Type B pancreatic cell (in vitro differentiated cells): ENCODE measurements around the gene RAB8B. TPM values are rescaled to one million over a fixed set of nuclear protein-coding genes. Genes with fewer than 3 reads are reported as not detected.

ENCODE experiments used
- DNase-seq: peaks from one replicate; pipeline ENCODE4 v3.0.0; 2021; ENCODE audit warnings: mixed read lengths; ENCODE audit not compliant: unreplicated experiment; ENCODE audit errors: extremely low spot score
- H3K27ac Mint-ChIP-seq: 2 replicates; pipeline ENCODE4 v1.8.0; 2021; ENCODE audit warnings: mild to moderate bottlenecking, mixed read lengths
- H3K27me3 Mint-ChIP-seq: 2 replicates; pipeline ENCODE4 v1.8.0; 2021; ENCODE audit warnings: mixed read lengths
- H3K36me3 Mint-ChIP-seq: 2 replicates; pipeline ENCODE4 v1.8.0; 2021; ENCODE audit warnings: mixed read lengths
- H3K4me1 Mint-ChIP-seq: one replicate; pipeline ENCODE4 v1.8.0; 2021; ENCODE audit warnings: mixed read lengths; ENCODE audit not compliant: unreplicated experiment
- H3K4me3 Mint-ChIP-seq: 2 replicates; pipeline ENCODE4 v1.8.0; 2021; ENCODE audit warnings: mild to moderate bottlenecking, mixed read lengths
- H3K9me3 Mint-ChIP-seq: 2 replicates; pipeline ENCODE4 v1.8.0; 2021; ENCODE audit warnings: mixed read lengths
- CTCF ChIP-seq: fragments of 200-600 bp; sonication (generic); conservative IDR thresholded peaks from 2 replicates; pipeline ENCODE4 v1.5.0; 2021; ENCODE audit warnings: antibody characterized with exemption, mild to moderate bottlenecking
- total RNA-seq: library from RNA; stranded (reverse); gene quantifications from 2 replicates; pipeline ENCODE4 v1.2.1, GENCODE V29; 2021; ENCODE audit warnings: low replicate concordance

Gene RAB8B
- total RNA-seq, 1 donor from 2014 or later: 36.8 TPM

DNA sequence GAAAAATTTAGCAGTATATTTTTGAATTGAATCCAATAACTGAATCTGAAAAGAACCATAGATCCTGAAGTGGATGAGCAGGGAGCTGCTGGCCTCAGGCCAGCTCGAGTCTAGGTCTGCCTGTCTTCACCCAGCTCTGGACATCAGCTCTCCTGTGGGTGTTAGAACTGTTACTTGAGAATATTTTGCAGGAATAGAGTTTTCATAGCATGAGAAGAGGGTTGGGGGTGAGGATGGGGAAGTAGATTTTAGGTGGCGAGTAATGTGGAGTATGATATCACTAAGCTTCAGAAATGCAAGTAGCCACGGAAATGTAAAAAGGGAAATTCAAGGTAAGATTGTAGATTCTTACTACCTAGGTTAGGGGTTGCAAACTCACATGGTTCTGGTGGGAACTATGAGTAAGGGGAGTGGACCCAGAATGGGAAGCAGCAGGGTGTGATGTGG is 6.2 kb downstream of the RAB8B start:
- no peaks in the 10 kb centered on the region for H3K27me3 Mint-ChIP-seq
- no peaks in the 10 kb centered on the region for H3K36me3 Mint-ChIP-seq
- no peak for TF ChIP-seq CTCF
- H3K27ac Mint-ChIP-seq: no peak overlapping the region
- H3K9me3 Mint-ChIP-seq: peaks cover 2% of the 10 kb centered on the region
- DNase-seq: no peak
- H3K4me1 Mint-ChIP-seq: peaks cover 51% of the 10 kb centered on the region
- no peak overlapping the region for H3K4me3 Mint-ChIP-seq

DNA sequence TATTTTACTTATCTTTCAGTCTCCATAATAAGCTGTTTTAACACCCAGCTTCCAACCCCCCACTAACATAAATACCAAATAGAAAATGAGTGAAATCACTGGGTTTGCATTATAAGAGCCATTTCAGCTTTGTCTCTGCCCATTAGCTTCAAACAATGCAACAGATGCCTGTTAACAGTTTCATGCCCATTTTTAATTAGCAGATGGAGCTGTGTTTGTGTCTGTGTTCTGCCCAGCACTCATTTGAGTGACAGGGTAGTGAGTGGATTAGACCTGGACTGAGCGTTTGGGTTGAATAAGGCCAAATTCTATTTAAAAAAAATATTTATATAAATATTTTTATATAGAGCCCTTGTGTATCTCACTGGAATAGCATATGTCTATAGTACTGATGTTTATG is 7.4 kb downstream of the RAB8B start:
- Mint-ChIP-seq H3K36me3 (peaks cover 5% of the 10 kb centered on the region), H3K27ac (no peak overlapping the region), H3K27me3 (no peaks in the 10 kb centered on the region), H3K4me1 (peaks cover 48% of the 10 kb centered on the region), H3K9me3 (peaks cover 7% of the 10 kb centered on the region), H3K4me3 (no peak overlapping the region)
- no peak for TF ChIP-seq CTCF
- no peak for DNase-seq

- Mint-ChIP-seq H3K27ac (no peak overlapping the region), H3K4me3 (no peak overlapping the region), H3K27me3 (no peaks in the 10 kb centered on the region), H3K36me3 (peaks cover 9% of the 10 kb centered on the region), H3K4me1 (peaks cover 47% of the 10 kb centered on the region), H3K9me3 (peaks cover 7% of the 10 kb centered on the region)
- TF ChIP-seq CTCF: no peak
- no peak for DNase-seq
Measured at GRCh38 chr15:63197626-63198025, 8.2 kb downstream of the RAB8B start.

DNA sequence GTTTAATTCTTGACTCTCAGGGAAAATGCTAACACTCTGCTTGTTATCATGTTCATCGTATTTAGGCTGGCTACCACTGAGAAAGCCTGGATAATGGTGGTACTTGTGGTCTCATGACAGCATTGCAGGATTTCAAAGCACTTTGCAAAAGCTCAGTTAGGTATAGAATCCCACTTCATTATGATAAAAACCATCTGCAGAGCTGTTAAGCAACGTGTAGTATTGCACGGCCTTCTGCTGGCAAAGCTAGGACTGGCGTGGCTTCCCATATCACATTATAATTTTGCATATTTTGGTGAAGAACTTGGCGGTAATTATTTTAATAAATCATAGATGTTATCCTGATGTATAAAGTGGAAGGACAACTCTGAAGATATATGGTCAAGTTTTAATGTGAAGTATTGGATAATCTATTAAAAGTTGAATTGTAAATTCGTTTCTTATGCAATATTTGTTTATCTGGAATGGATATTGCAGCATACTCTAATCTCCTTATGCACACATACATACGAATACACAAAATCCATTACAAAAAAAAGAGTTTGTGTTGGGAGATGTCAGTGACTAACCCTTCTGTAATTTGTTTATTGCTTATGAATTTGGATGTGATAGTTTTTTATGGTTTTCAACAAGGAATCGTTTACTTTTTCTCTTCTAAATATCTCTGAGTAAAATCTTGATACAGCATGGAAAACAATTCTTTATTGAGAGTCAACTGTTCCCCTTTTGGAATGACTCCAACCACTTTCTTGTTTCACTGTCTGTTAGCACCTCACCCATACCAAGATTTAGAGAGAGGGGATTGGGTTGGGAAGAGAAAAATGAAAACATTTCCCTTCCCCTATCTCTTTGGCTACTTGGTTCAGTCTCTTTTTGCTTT is 9.2 kb downstream of the RAB8B start:
- TF ChIP-seq CTCF: no peak
- Mint-ChIP-seq H3K27ac (no peak overlapping the region), H3K27me3 (no peaks in the 10 kb centered on the region), H3K9me3 (peaks cover 7% of the 10 kb centered on the region), H3K36me3 (peaks cover 11% of the 10 kb centered on the region), H3K4me1 (peaks cover 53% of the 10 kb centered on the region), H3K4me3 (no peak overlapping the region)
- no peak for DNase-seq

- H3K9me3 Mint-ChIP-seq: peaks cover 7% of the 10 kb centered on the region
- DNase-seq: no peak
- peaks cover 45% of the 10 kb centered on the region for H3K4me1 Mint-ChIP-seq
- no peak overlapping the region for H3K4me3 Mint-ChIP-seq
- no peak for TF ChIP-seq CTCF
- peaks cover 11% of the 10 kb centered on the region for H3K36me3 Mint-ChIP-seq
- H3K27me3 Mint-ChIP-seq: no peaks in the 10 kb centered on the region
- H3K27ac Mint-ChIP-seq: peak overlapping the region; percentile 20
Measured at GRCh38 chr15:63200464-63201249, 11.3 kb downstream of the RAB8B start.
